ENCODE results near the gene C1orf141. TPM values are rescaled to one million over a fixed set of nuclear protein-coding genes. Genes with fewer than 3 reads are reported as not detected.
A peak's percentile ranks its signal among the peaks of the same experiment; 100 is the strongest.

Gene C1orf141
- total RNA-seq, 2 donors from 2014 or later, result 0.41 TPM; not detected in 1

- Mint-ChIP-seq H3K9me3 (peaks cover 5 to 9% of the 10 kb centered on the region in 2 donors), H3K27ac (no peak overlapping the region), H3K36me3 (peaks cover 6 to 8% of the 10 kb centered on the region in 2 donors)
- ATAC-seq (no peak), DNase-seq (ENCODE audit: low spot score in 2 of 2) (no peak)
Measured at GRCh38 chr1:67062412-67062811, 72.4 kb downstream of the C1orf141 start.

- H3K27ac Mint-ChIP-seq, result no peak overlapping the region
- no peaks in the 10 kb centered on the region for H3K36me3 Mint-ChIP-seq
- H3K9me3 Mint-ChIP-seq, result no peaks in the 10 kb centered on the region
- ATAC-seq (no peak), DNase-seq (ENCODE audit: low spot score in 2 of 2) (no peak)
Measured at GRCh38 chr1:67061266-67061665, 73.5 kb downstream of the C1orf141 start.

- Mint-ChIP-seq H3K36me3 (no peaks in the 10 kb centered on the region), H3K9me3 (no peaks in the 10 kb centered on the region), H3K27ac (no peak overlapping the region)
- no peak for ATAC-seq
- DNase-seq (ENCODE audit: low spot score in 2 of 2), result no peak
Measured at GRCh38 chr1:67060811-67061218, 74.0 kb downstream of the C1orf141 start.

GRCh38 chr1:67059346-67059745 lies 75.4 kb downstream of the C1orf141 start:
- DNase-seq (ENCODE audit: low spot score in 2 of 2), result no peak
- Mint-ChIP-seq H3K36me3 (no peaks in the 10 kb centered on the region), H3K9me3 (no peaks in the 10 kb centered on the region), H3K27ac (no peak overlapping the region)
- no peak for ATAC-seq

DNA sequence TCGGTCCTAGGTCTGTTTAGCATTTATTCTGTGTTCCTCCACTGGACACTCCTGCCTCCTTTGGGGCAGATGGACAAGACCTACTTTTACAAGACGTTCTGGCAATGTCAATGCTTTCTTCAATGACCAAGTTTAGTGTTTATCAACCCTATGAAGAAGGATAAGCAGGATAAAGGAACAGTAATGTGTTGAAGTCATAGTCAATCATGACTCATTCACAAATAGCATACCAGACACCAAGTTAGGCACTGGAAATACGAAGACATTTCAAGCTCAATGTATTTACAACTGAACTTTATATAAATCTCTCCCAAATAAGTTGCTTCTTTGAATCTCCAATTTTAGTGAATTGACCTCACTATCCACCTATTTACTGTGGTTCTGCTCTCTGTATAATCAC lies 76.0 kb downstream of the C1orf141 start:
- Mint-ChIP-seq H3K9me3 (no peaks in the 10 kb centered on the region), H3K27ac (no peak overlapping the region), H3K36me3 (peaks cover 0 to 4% of the 10 kb centered on the region in 2 donors)
- no peak for ATAC-seq
- no peak for DNase-seq (ENCODE audit: low spot score in 2 of 2)

- ATAC-seq (no peak), DNase-seq (ENCODE audit: low spot score in 2 of 2) (no peak)
- H3K36me3 Mint-ChIP-seq, result peaks cover 0 to 7% of the 10 kb centered on the region in 2 donors
- no peak overlapping the region for H3K27ac Mint-ChIP-seq
- no peaks in the 10 kb centered on the region for H3K9me3 Mint-ChIP-seq
Measured at GRCh38 chr1:67058242-67058641, 76.5 kb downstream of the C1orf141 start.

DNA sequence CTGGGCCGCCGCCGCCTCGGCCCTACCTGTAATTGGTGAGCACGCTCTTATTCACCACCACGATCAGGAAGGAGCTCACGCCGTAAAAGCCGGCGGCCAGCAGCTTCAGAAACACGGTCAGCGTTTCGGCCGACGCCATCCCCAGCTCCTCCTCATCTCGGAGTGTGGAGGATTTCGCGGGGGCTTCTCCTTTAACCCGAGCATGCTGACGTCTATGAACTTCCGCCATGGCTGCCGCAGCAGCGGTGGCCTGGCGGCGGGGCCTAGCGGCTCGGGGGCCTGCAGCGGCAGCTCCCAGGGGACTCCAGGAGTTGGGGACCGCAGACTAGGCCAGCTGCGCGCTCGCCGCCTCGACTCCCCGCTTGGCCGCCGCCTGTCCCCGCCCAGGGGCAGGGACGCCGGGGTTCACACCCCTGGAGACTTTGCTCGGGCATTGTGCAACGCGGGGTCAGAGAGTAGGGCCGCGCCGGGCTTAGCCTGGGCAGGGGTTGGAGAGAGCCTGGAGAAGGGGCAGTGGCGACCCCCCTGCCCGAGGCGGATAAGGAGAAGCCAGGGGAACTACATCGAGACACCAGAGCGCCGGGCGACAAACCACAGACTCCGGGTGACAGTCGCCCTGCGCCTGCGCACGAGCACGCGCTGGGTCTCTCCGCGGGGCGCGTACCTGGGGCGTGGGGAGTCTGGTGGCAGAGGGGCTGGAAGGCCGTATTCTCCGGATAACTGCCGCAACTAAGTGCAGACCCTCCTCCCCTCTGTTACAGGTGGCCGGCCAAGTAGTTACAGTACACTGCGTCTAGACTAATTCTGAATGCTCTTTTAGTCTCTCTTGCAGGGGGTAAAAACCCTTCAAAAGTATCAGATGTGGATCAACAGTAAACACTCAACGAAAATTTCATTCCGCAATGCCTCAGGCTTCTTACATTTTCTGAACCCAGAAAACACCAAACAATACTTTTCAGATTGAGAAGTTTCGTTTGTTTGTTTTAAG lies 80.7 kb downstream of the C1orf141 start, which contains the start of gene SLC35D1:
Gene SLC35D1 (minus strand): TSS at position 364 of the 988 bp plus-strand sequence. CDS start 135 bp downstream, at position 229.
- ATAC-seq (peak; percentile 79 to 80), DNase-seq (ENCODE audit: low spot score in 2 of 2) (peak; percentile 66 to 81)
- Mint-ChIP-seq H3K36me3 (peaks cover 6 to 21% of the 10 kb centered on the region in 2 donors), H3K27ac (peak within 1 kb of the TSS; percentile 88 to 93), H3K9me3 (no peaks in the 10 kb centered on the region)

GRCh38 chr1:67053535-67053784 lies 81.3 kb downstream of the C1orf141 start:
- ATAC-seq (peak in 1 of 2 donors; percentile 52), DNase-seq (ENCODE audit: low spot score in 2 of 2) (peak; percentile 46 to 66)

DNA sequence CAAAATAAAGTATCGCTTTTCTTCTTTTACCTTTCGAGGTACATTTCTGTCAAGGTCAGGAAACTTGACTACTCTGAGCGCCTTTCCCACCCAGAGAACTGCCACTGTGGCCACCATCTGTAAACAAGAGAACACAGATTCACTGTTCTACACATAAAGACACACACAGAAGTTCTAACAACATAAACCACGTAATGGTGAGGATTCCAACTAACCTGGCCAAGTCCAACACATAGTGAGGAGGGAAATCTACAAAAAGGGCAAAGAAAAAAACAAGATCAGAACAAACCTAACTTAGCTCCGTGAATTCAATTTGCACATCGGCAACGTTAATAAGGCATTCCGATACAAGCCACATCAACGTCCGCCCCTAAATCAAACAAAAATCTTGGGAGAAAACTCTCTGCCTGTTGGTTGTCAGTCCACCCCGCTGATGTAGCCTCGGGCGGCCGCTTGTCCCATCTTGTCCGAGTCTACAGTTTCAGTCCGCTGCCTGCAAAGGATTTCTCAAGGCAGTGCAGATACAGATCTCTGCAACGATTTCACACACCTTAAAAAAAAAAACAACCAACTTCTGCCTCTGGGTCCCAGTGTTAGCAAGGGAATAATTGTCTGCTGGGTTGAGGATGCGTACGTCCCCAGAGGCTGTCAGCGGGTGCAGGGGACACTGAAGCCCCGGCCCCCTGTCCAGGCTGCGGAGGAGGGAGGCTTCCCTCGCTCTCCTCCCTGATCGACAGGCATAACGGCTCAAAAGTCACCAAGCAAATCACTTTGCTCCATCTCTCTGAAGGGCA lies 81.8 kb downstream of the C1orf141 start:
- H3K9me3 Mint-ChIP-seq, result no peaks in the 10 kb centered on the region
- DNase-seq (ENCODE audit: low spot score in 2 of 2) (peak in 1 of 2 donors; percentile 17), ATAC-seq (peak in 1 of 2 donors; percentile 25)
- peak overlapping the region; percentile 12 to 88 for H3K27ac Mint-ChIP-seq
- peaks cover 6 to 21% of the 10 kb centered on the region in 2 donors for H3K36me3 Mint-ChIP-seq

More at GRCh38 chr1:67053535-67053784, 81.3 kb downstream of the C1orf141 start:
- Mint-ChIP-seq H3K9me3 (no peaks in the 10 kb centered on the region), H3K27ac (peak overlapping the region in 1 of 2 donors; percentile 88), H3K36me3 (peaks cover 6 to 21% of the 10 kb centered on the region in 2 donors)

DNA sequence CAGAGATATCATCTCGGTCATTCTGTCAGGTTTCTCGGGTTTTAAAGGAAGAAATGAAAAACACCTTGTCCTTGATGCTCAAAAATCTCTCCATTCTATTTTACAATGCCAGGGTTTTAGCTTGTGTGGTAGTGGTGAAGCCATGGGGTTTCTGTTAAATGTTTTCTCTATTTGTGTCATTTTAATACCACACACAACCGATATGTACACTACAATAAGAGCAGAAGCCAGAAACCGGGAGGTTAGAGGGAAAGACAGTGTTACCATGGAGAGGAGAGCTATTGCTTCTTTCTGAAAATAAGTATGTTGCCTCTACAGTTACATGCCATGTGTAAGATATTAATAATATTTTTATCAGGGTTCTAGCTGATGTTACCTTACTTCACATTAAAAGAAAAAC lies 83.6 kb downstream of the C1orf141 start:
- H3K27ac Mint-ChIP-seq, result no peak overlapping the region
- H3K9me3 Mint-ChIP-seq, result no peaks in the 10 kb centered on the region
- DNase-seq (ENCODE audit: low spot score in 2 of 2), result no peak
- ATAC-seq, result no peak
- peaks cover 6 to 21% of the 10 kb centered on the region in 2 donors for H3K36me3 Mint-ChIP-seq

DNA sequence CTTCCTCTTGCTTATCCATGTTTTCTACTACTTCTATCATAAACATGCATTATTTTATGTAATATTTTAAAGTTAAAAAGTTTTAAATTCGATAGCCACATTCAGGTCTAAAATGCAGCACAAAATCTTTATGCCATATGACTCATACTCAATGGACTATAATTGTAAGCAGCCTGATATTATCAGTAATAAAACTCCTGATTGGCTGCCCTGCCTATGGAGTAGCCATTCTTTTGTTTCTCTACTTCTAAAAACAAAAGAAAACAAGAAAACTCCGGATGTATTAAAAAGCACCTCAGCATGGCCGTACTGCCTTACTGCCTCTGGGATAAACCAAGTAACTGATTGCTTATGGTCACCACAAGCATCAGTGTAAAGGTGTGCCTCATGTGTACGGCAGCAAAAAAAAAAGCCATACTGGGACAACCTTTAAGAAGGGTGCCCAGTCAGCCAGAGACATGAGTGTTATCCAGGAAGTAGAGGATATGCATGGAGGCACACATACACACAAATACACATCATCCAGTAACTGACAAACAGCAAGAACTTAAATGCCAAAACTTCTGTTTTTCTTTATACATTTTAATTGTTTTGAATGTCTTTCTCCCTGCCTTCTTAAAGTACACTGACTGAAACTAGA lies 90.0 kb downstream of the C1orf141 start:
- Mint-ChIP-seq H3K9me3 (no peaks in the 10 kb centered on the region), H3K27ac (no peak overlapping the region), H3K36me3 (peaks cover 25 to 28% of the 10 kb centered on the region in 2 donors)
- ATAC-seq, result no peak
- DNase-seq (ENCODE audit: low spot score in 2 of 2), result no peak

DNA sequence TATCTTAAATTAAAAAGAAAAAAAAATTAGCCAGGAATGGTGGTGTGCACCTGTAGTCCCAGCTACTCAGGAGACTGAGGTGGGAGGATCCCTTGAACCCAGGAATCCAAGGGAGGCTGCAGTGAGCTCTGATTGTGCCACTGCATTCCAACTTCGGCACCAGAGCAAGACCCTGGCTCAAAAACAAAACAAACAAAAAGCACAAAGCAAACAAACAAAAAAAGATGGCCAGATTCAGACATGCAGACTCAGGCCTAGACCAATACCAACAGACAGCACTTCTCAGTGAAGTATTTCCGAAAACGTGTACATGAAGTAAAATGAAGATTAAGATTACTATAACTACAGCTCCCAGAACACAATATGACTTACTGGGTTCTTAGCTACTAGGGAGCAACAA lies 91.4 kb downstream of the C1orf141 start:
- DNase-seq (ENCODE audit: low spot score in 2 of 2) (no peak), ATAC-seq (no peak)
- H3K36me3 Mint-ChIP-seq, result peaks cover 27 to 38% of the 10 kb centered on the region in 2 donors
- no peak overlapping the region for H3K27ac Mint-ChIP-seq
- no peaks in the 10 kb centered on the region for H3K9me3 Mint-ChIP-seq

Other genes starting within 250 kb of the C1orf141 start
- gene DNAI4, start 210.1 kb downstream of the C1orf141 start, total RNA-seq, result 1 to 10 TPM; 1.7 to 3.0 TPM
- 10 to 100 TPM; 51.1 to 56.5 TPM for gene MIER1, start 210.0 kb downstream of the C1orf141 start, total RNA-seq
- gene SLC35D1, start 80.8 kb downstream of the C1orf141 start, total RNA-seq, result 10 to 100 TPM; 11.7 to 12.5 TPM
- gene IL23R, start 31.5 kb upstream of the C1orf141 start, total RNA-seq, result 10 to 100 TPM in 1 of 2 donors, under 1 TPM in 1; 0.87 to 15.6 TPM
- 100 to 1,000 TPM in 1 of 2 donors, 10 to 100 TPM in 1; 29.5 to 123 TPM for gene IL12RB2, start 172.9 kb upstream of the C1orf141 start, total RNA-seq